ENCODE results near the gene TPRG1L. TPM values are rescaled to one million over a fixed set of nuclear protein-coding genes. Genes with fewer than 3 reads are reported as not detected.
"Not testable (repeated sequence)": the region's sequence is repeated elsewhere in the genome, so short reads cannot be mapped to it uniquely, and the experiment has no call there.

Gene TPRG1L
- total and polyA plus RNA-seq, 2 of the 4 experiments (the other 2 are of a cell fraction) = 25.3 to 39.5 TPM

GRCh38 chr1:3624200-3625136 lies at the start of gene TPRG1L (continued):
- TF ChIP-seq RCOR1 (IDR thresholded peaks at IDR 0.05; ENCODE audit: insufficient replicate concordance, low read length) (no peak), RFX5 (IDR thresholded peaks at IDR 0.05; ENCODE audit: low read depth, low read length) (no peak), CTCF (conservative IDR thresholded peaks at IDR 0.05; ENCODE audit: low read depth, low read length) (no peak), POLR2A (IDR thresholded peaks at IDR 0.05; ENCODE audit: low read depth, low read length) (no peak)

- H3K56ac ChIP-seq (ENCODE audit: extremely low read depth, insufficient read depth, low read length); H4K5ac ChIP-seq (ENCODE audit: low read depth, low read length); H3K9me1 ChIP-seq (ENCODE audit: insufficient read depth, low read length); H3K9me3 ChIP-seq (ENCODE audit: control insufficient read depth, insufficient read depth, low read length); H3K27ac ChIP-seq (ENCODE audit: insufficient read depth, low read length); H3K4me1 ChIP-seq (ENCODE audit: control insufficient read depth, insufficient read depth, low read length); dilution Hi-C loops (cut with HindIII; ENCODE audit: low sequenced_read_pairs, unreplicated experiment); H3K27me3 ChIP-seq (ENCODE audit: control insufficient read depth, insufficient read depth, low read length); H3K79me1 ChIP-seq (ENCODE audit: low read depth in 1 of 2, low read length in 2 of 2); H2BK5ac ChIP-seq (ENCODE audit: low read depth, low read length, poor library complexity, severe bottlenecking); H3K36me3 ChIP-seq (ENCODE audit: control insufficient read depth, insufficient read depth, low read length); H3K4ac ChIP-seq (ENCODE audit: low read depth, low read length); H4K8ac ChIP-seq (ENCODE audit: low read depth in 2 of 2, low read length in 2 of 2); H2AK5ac ChIP-seq (ENCODE audit: low read depth, low read length); H3K4me3 ChIP-seq (ENCODE audit: insufficient read depth, low read depth, low read length); DNase-seq; in situ Hi-C loops (cut with MboI; ENCODE audit: low sequenced_read_pairs); BruUV-seq (replicated peaks); H3K14ac ChIP-seq (replicated peaks; ENCODE audit: low read depth, low read length); intact Hi-C loops (cut with micrococcal nuclease); H4K20me1 ChIP-seq (ENCODE audit: insufficient read depth, low read length); H2BK120ac ChIP-seq (ENCODE audit: low read depth, low read length); H3K4me2 ChIP-seq (ENCODE audit: low read depth, low read length); H2AK9ac ChIP-seq (replicated peaks; ENCODE audit: low read depth, low read length, poor library complexity); H3K18ac ChIP-seq (ENCODE audit: low read depth, low read length); CTCF ChIA-PET; H4K91ac ChIP-seq (ENCODE audit: insufficient read depth, low read depth, low read length); H3K9ac ChIP-seq (ENCODE audit: low read depth, low read length); H2BK20ac ChIP-seq (ENCODE audit: low read depth, low read length); POLR2A ChIA-PET (ENCODE audit: unreplicated experiment); H2AFZ ChIP-seq (replicated peaks; ENCODE audit: low read length, poor library complexity); H3K23ac ChIP-seq (ENCODE audit: low read depth, low read length); ATAC-seq (ENCODE audit: low read depth); H2BK15ac ChIP-seq (ENCODE audit: low read depth, low read length): not testable (repeated sequence)
- 71% methylated on average over 3 of the region's 6 CpGs; no CpG with 5 or more reads in 1 of the 2 experiments for WGBS, 2 experiments (ENCODE audit: extremely low coverage in 2 of 2, insufficient read length in 1 of 2)
Measured at GRCh38 chr1:3575515-3575914, 49.3 kb upstream of the TPRG1L start.

Measured in IMR-90 (cell line).